Skin of body (tissue), 2 donors: Measurements from ENCODE around the gene WDR3. TPM values are rescaled to one million over a fixed set of nuclear protein-coding genes. Genes with fewer than 3 reads are reported as not detected.
"Not testable (repeated sequence)": the region's sequence is repeated elsewhere in the genome, so short reads cannot be mapped to it uniquely, and the experiment has no call there.

Experiments
- DNase-seq: peaks from one replicate; lab custom pipeline; 2025; lab: John Stamatoyannopoulos, UW
- total RNA-seq: library from RNA; depleted of rRNA; stranded (reverse); fragments of >200 nt; gene quantifications from one replicate; pipeline ENCODE4 v1.2.3, GENCODE V29; 2014

The WDR3 gene
- total RNA-seq = 11.6 TPM

DNA sequence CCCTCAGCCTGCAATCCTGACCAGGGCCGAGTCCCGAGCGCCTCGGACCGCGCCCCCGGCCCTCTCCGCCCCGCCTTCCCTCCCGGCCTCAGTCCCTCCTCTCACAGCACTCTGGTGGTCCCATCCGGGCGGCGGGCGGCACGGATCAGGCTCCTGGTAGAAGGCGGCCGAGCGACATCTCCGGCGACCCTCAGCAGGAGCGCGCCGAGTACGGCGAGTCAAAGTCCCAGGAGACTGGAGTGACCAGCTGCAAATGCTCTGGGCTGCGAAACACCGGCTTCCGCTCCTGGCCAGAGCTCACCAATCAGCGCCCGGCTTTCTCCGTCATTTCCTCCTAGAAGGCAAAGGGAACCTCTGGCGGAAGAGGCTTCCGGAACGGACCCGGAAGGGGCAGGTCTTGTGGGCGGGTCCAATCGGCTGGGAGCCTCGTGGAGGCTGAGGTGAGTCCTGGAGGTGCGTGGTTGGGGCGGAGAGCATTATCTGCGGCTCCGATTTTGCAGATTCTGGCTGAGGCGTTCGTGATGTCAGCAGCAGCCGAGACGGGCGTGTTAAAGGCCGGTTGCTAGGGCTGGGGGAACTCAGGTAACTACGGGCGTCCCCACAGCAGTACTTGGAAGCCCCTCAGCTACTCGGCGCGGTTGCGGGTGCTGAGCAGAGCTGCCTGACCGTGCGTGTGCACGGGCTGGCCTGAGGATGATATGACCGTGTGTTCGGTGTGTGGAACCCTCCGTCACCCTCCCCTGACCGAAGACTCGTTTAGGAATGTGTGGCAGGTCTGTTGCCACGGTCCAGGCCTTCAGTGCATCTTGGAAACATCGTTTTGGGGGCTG lies at the start of gene WDR3, which contains the start of gene GDAP2:
Gene WDR3, plus strand, starts transcription at position 397 of the 830 bp plus-strand sequence. CDS start 3,581 bp downstream, outside the sequence.
Gene GDAP2, minus strand, starts transcription at position 279 of the 830 bp plus-strand sequence. CDS start 9,264 bp downstream, outside the sequence.
- DNase-seq = peak; percentile 97

DNA sequence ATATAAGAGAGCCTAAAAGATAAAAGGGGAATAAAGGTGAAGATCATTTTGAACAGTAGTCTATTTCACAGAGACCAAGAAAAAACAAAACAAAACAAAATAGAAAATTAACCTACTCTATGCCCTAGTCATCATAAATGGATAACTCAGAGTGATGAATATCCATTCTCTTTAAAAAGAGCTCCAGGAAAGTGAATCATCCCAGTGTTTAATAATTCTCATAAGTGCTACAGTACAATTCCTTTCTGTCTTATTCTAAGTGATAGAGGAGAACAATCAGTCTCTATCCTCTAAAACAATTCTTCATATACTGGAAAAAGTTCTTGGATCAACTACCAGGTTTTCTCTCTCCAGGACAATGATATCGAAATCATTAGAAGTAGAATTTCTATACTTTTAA lies 45.9 kb upstream of the WDR3 start:
- DNase-seq = no peak

DNA sequence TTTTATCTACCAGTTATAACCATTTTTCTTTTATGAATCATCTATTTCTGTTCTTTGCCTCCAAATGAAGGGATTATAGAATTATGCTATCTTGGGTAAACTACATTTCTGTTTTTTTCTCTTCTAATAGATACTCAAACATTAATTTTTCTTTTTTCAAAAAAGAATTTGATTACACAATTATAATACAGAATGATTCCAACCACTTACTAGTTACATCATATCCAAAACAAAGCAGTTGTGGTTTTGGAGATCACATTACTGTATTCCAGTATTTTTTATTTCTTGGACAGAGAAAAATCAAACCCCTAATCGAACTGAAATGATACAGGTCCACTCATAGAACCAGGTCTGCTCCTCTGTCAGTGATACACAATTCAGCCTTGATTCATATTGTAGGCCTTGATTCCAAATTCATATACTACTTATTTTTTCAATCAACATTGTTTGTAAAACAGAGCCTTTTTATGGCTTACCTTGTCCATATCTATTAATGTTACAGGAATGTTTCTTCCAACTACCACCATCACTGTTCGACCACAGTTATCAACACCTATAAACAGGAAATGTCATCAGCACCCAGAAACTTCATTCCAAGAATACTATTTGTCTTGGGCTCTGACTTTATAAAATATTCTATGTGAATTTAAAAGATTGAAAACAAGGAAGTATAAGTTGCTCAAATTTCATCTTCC lies 43.3 kb upstream of the WDR3 start:
- DNase-seq = no peak

DNA sequence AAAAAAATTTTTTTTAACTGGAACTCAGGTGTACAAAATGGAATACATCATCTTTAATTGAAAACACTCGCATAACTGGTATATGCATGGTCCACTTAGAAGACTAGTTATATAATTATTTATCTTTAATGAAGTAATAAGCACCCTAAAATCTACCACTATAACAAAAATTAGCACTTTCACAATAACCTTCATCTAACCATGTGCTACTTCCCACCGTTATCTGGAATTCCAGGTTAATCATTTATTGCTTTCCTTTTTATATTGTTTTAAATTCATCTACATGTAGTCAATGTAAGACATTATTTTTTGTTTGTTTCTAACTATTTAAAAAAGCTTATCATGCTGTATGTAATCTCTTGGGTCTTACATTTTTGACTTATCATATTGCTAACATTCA lies 39.1 kb upstream of the WDR3 start:
- DNase-seq = no peak

DNA sequence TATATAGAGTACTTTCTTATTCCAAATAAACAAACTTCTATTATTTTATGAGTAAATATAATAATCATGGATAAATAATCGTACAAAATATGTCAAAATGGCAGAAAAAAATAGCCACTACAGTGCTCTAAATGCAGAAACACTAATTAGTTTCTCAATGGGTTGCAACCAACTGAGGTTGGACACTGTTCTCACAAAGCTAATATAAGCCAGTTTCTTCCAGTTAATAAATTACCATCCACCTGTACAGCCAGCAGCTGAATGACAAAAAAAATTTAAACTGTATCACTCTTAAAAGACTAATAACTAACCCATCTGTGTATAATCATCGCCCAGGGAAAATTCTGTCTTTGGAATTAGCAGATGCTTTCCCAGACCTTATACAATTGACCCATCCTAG lies 37.0 kb upstream of the WDR3 start:
- DNase-seq = no peak

DNA sequence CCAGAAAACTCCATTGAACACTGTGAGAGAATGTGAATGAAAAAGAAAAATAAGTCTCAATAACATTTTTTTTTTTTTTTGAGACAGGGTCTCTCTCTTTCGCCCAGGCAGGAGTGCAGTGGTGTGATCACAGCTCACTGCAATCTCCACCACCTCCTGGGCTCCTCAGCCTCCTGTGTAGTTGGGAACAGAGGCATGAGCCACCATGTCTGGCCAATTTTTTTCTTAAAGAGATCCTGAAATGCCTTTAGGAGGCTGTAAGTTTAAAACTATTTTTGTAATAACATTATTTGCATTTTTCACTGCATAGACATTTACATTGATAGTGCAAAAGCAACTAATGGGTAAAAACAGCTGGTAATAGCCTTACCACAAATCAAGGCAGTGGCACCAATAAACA lies 35.5 kb upstream of the WDR3 start:
- DNase-seq = no peak

DNA sequence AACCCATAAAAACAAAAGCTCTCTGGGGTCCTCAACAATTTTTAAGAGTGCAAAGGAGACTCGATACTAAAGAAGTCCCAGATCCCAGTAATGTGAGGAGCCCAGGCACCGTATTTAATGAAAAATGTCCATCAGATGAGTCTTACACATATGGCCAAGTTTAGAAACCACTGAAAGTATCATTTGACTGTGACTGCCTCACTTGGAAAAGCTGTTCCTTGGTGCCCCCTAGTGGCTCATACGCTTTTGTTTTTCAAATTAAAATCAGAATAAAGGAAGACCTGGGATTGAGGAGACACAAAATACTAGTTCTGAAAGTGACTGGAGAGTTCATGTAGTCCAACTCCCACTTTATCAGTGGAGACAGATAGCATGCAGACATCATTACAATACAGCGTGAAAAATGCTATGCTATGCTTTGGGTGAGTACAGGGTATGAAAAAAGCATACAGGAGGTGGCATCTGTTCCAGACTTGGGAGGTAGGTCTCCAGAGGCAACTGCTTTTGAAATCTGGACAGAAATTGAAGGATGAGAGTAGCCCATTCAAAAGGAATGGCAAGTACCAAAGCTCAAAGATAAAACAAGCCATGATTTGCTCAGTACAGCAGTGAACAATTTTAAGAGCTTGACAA lies 33.9 kb upstream of the WDR3 start:
- peak; percentile 74 for DNase-seq

DNA sequence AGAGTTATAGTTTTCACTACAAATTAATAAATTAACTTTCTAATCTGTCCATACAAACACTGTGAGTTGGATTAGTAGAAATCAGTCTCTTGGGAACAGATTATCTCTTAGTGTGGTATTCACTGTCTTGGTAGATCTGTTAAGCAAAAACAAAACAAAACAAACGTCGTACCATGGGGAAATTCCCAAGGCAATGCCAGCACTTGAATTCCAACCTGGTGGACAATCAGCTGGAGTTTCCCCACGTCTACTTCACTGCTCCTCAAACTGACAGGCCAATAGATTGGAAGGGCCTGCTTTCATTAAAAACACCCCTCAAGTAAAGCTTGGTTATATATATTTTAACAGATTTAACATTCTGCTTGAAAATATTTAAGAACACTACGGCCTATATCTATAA lies 32.0 kb upstream of the WDR3 start:
- DNase-seq = no peak

DNA sequence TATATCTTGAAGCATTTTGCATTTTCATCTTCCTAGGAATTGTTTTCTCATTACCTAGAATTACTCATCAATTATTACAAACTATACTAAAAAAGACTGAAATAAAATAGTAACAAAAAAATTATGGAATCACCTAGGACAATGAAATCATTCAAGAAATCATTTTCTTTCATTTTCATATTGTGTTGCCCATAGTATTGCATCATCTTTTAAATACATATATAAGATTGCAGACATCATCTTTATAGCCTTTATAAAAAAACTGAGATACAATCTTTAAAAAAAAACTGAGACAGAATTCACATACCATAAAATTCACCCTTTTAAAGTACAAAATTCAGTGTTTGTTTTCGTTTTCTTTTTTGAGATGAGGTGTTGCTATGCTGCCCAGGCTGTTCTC lies 29.7 kb upstream of the WDR3 start:
- DNase-seq = no peak

DNA sequence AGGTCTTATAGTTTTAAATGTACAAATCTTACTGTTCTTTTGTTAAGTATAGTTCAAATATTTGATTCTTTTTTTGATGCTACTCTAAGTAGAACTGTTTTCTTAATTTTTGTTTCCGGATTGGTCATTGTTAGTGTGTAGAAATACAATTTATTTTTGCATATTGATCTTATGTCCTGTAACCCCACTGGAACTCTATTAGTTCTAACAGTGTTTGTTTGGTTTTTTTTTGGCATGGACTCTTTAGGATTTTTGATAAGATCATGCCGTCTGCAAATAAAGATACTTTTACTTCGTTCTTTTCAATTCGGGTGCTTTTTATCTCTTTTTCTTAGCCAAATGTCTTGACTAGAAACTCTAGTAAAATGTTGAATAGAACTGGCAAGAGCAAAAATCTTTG lies 26.6 kb upstream of the WDR3 start:
- no peak for DNase-seq

DNA sequence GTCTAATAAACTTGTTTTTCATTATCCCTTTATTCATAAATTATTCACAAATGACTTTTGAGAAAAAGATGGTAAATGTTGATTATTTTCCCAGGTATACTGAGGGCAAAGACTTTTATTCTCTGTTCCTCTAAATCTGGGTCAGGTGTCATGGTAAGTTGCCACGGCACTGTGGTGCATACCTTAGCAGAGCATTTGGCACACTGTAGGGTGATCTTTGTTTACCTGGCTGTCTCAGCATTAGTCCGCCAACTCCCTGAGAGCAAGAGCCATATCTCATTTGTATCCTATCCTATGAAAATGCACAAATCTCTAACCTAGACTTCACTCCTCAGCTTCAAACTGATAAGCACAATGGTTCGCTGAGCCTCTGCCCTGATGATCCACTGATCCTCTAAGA lies 25.1 kb upstream of the WDR3 start:
- DNase-seq = no peak

DNA sequence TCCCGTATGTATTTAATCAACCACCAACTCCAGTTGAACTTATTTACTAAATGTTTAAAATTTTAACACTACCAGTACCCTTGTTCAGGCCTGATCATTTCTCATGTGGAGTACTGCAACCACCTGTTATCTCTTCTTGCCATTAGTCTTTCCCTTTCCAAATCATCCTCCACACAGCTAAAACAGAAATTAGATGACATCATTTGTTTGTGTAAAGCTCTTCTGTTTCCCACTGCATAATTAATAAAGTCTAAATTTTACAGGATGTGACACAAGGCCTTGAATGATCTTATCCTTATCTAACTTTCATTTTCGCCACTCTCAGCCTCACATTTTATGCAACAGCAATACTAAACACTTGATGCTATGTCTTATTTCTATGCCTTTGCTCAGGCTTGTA lies 24.5 kb upstream of the WDR3 start:
- no peak for DNase-seq

DNA sequence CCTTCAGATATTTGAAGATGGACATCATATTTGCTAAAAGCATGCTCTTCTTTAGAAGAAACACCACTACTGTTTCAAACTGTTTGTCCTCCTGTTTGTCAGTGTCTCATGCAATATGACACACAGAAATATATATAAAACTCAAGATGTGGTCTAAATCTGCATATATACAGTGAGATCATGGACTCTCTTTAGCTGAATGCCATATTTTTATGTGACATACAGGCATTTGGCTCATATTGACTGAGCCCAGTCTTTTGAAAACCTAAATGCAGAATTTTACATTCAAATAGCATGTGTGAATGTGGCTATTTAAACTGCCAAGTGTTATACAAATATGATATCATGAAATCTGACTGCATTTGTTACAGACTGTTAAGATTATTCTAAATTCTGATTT lies 18.5 kb upstream of the WDR3 start:
- DNase-seq = peak; percentile 3

DNA sequence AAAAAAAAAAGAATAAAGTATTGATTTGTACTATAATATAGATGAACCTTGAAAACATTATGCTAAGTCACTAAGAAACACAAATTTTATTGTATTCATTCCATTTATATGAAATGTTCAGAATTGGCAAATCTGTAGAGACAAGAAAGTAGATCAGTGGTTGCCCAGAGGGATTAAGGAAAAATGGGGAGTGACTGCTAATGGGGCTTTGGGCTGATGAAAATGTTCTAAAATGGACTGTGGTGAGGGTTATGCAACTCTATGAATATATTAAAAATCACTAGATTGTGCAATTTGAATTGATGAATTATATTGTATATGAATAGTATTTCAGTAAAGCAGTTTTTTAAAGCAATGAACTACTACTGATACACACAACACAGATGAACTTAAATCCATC lies 10.2 kb upstream of the WDR3 start:
- no peak for DNase-seq

DNA sequence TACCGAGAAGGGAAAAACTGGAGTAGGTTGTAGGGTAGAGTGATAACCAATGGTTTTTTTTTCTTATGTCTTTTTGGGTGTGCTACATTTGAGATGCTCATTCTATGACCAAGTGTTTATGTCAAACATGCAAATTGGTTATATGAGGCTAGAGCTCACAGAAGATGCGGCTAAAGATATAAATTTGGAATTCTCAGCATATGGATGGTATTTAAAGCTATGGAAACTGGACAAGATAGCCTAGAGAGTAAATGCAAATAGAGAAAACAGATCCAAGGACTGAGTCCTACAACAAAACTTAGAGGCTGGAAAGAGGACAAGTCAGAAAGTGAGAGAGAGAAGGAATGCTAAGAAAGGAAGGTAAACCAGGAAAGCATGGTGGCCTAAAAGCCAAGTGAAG lies 7.5 kb upstream of the WDR3 start:
- DNase-seq = no peak

DNA sequence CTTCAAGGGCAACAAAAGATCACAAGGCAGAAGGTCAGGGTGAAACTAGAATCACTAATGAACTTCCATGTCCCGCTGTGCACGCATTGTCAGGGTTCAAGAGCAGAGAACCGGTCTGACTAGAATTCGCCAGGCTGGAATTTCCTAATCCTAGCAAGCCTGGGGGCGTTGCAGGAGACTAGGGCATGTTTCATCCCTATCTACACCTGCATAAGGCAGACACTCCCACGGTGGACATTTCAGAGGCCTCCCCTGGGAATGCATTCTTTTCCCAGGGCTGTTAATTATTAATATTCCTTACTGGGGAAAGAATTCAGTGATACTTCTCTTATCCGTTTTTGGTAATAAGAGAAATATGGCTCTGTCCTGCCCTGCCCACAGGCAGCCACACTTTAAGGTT lies 6.8 kb upstream of the WDR3 start:
- not testable (repeated sequence) for DNase-seq

DNA sequence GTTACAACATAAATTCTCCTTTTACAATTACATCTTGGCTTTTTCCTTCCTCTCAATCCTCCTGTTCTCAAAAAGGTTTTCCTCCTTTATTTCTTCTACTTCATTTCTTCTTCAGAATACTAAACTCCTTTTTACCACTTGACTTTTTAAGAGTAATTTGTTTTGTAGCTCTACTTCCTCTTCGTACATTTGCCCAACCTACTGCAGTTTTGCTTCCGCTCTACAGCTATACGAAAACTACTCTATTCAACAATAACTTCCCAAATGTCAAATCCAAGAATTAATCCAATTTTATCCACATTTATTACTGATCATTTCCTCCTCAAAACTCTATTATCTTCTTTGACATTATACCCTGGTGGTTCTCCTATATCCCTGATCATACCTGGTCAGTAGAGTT lies 3.6 kb upstream of the WDR3 start:
- no peak for DNase-seq

DNA sequence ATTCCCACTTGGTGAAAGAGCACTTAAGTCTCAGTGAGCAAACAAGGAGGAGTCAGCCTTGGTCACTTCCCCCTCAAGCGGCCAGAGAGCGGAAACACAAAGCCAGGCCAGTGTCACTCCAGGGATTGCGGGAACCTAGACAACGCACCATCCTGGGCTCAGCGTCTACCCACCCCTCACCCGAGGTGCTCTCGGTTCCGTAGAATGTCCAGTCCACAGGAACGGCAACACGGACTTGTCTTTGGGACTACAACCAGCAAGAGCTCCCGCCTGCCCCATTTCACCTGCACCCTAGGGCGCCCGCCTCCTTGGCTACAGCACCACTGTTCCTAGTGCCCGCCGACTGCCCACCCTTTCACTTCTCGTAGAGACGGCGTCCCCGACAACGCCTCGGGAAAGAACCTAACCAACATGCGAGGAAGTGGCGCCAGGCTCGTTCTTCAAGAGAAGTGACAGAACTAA lies 627 bp upstream of the WDR3 start:
- DNase-seq = peak; percentile 29

DNA sequence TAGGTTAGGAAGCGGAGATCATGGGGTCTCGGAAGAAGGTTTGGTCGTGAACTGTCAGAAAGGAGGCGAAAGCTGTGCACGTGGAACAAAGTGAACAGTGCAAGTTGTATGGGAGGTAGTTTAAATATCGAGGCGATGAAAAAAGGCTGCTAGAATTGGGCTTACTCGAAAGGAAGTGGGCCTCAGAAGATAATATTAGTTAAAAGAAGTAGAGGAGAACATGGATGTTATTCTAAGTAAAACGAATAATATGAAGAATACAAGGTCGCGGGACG lies 571 bp downstream of the WDR3 start:
- DNase-seq = no peak

DNA sequence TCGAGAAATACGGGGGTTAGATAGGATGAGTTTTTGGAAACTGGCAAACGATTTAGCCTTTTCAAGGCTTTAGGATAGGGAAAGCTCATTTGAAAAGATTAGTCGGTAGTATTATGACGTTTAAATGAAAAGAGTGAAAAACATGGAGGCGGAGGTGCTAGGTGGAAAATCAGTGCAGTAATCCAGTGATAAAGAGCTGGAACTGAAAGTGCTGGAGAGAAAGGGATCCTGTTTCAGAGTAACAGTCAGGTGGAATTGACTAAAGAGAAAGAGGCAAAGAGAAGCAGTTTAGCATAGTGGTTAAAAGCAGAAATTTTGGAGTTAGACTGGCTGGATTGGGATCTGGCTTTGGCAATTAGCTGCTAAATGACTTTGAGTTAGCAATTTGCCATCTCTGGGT lies 945 bp downstream of the WDR3 start:
- no peak for DNase-seq

DNA sequence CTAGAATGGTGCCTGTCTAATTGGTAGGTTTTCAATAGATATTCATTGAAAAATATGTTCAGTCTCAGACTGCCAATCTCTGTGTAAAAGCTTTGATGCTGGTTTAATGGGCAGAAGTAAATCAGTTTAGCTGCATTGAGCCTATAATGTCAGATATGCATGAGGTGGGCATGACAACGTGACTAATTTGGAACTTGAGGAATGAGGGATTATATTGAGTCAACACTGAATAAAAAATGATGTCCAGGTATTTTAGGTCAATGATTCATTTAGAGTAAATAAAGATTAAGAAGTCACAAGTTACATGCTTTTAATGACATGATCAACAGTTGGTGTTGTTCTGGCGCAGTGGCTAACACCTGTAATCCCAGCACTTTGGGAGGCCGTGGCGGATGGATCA lies 3.0 kb downstream of the WDR3 start:
- DNase-seq = no peak

DNA sequence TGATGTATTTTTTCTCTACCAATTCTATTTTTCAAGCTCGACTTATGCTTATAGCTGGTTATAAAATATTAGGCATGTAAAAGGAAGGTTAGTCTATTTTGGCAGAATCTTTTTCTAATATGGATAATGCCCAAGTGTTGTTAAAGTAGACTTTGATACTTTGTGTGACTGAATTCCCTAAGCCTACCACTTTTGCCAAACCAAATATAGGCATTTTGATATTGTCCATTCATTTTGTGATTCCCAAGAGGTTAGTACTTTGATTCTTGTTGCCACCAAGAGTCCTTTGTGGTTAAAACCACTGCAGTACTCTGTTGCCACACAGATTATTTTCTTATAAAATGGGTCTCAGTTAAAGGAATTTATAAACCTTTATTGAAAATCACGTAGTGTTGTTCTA lies 4.2 kb downstream of the WDR3 start:
- DNase-seq = no peak

DNA sequence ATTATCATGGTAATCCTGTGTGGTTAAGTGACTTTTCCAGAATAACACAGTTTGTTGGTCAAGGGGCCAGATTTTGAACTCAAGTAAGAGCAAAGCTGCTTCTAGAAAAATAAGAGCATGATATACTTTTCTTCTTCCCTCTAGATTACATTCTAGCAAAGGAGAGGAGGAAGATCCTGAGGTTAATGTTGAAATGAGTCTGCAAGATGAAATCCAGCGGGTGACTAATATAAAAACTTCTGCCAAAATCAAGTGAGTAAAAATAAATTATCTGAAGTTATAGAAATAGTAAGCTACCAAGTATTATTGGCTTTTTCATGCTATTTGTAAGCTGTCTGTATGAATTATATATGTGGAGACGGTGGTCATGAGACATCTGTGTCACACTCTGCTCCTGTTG lies 12.8 kb downstream of the WDR3 start:
- no peak for DNase-seq
